NCI-H1436 (cell line): Measurements from ENCODE around the gene POLR2A.
"Not testable (repeated sequence)": the region's sequence is repeated elsewhere in the genome, so short reads cannot be mapped to it uniquely, and the experiment has no call there.

Experiments used
- DNase-seq: peaks from one replicate; lab custom pipeline; 2025; lab: John Stamatoyannopoulos, UW

POLR2A gene

DNA sequence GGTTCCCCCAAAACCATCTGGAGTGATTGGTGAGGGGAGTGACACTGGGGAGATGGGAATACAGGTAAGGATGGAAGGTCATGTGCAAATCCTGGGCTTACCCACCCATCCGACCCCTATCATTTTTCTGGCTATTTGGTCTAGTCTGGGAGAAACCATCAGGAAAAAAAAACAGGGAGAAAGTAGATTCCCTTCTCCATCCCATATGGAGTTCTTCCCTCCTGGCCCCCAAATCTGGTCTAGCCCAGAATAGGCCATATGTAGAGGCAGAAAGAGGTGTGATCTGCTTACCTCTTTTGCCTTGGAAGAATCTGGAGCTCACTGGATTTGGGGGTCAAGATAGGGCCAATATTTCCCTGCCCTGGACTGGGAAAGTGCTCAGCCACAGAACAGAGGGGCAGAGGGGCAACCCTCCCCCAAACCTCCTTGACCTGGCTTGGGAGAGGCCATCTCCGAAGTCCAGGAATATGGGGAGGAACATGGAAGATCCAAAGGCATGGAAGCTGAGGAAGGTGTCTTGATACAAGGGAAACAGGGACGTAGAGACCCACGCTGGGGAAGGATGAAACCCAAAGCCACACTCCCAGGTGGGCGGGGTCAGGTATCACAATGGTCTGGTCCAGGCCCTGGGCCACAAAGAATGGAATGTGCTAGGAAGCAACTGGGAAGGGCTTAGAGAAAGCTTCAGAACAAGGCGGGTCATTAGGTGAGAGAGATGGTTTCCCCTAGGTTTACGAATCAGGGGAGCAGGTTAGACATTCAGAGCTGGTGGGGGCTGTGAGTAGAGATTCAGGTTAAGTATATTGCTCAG lies 23.1 kb upstream of the POLR2A start:
- DNase-seq: no peak

DNA sequence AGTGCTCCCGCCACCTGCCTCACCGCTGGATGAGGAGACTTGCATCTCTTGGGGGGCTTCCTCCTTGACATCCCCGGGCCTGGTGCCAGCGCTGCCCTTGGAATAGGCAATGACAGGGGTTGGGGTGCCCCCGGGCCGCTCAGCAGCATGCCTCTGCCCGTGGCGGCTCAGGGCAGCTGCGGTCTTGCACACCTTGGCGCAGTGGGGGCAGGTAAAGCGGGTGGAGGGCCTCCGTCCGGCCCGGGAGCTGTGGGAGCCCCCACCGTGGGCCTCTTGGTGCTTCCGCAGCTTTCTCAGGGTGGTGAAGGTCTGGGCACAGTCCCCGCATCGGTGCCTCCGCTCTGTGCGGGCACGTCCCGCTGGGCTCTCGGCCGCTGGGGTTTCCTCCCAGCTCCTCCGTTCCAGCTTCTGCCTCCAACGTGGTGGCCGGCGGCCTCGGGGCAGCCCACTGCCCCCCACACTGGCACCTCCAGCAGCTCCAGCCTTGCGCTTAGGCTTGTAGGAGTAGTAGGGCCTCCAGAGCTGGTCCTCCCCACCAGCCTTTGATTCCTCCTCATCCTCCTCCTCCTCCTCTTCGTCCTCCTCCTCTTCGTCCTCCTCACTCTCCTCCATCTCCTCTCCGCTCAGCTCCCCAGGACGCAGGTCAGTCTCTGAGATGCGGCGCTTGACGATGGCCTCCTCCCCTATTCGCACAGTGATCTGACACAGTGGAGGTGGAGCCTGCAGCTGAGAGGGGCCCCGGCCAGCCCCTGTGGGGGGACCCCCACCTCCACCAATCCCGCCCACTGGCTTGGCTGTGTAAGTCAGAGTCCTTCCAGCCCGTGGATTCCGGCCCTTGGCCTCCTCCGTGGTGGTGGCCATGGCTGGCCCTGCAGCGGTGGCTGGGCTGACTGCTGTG lies 21.4 kb upstream of the POLR2A start:
- DNase-seq: no peak

DNA sequence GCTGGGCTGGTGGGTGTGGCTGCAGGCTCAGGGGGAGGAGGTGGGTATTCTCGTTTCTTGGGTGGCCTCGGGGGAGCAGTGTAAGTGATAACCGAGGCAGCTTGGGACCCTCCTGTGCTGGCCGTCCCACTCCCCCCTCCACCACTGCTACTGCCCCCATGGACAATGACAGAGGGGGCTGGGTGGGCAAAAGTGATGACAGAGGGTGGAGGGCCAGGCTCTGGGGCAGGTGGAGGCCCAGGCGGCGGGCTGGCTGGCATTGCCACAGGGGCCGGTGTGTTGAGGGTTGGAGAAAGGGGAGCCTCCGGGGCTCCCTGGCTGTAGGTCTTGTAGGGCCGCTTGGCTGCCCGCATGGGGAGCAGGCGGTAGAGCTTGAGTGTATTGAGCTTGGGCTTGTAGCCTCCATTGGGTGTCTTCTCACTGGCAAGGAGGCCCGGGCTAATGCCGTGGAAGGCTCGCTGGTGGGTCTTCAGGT lies 20.8 kb upstream of the POLR2A start:
- DNase-seq: no peak

DNA sequence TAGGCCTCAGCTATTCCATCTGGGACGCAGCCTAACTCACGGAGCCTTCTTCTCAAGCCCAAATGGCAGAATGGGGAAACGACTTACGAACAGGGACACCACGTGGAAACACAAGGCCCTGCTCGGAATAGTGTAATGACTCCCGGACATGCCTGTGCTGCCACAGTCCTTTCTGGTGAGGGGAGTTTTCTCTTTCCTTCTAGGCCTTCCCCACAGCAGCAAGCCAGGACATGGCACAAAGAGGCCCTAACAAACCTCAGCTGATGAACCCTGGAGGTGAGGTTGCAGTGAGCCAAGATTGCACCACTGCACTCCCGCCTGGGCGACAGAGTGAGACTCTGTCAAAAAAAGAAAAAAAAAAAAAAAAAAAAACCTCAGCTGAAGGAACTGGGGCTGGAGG lies 20.1 kb upstream of the POLR2A start:
- DNase-seq: no peak

DNA sequence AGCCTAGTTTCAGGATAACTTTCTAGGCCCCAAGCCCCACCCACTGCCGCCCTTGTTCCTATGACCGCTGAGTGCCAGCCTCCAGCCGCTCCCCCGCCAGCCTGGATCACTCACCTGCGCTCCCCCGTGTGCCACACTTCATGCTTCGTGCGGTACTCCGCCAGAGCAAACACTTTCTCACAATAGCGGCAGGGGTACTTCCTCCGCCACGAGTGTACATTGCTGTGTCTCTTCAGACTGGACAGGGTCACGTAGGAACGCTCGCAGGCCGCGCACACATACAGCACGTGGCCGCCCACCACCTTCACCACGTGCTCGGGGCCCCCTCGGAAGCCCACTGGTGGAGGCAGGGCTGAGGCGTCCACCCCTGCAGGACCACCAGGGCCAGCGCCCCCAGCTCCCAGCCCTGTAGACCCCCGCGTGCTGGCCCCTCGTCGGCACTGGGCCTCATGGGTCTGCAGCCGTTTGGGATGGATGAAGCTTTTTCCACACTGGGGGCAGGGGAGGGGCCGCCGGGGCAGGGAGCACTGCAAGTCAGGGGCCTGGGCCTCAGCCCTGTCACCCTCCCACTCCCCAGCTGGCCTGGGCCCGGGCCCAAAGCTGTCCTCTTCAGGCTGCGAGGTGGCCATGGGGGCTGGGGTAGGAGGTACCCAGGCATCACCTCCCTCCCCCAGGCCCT lies 18.4 kb upstream of the POLR2A start:
- DNase-seq: no peak

DNA sequence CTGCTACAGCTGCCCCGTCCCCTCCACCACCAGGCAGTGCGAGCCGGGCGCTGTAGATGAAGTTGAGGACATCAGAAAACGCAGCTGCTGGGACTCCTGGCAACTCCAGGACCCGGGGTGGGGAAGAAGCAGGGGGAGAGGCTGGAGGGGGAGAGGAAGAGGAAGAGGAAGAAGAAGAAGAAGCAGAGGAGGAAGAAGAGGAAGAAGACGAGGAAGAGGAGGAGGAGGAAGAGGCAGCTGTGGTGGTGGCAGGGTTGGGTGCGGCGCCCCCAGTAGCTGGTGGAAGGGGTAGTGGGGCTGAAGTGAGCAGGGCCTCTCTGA lies 17.9 kb upstream of the POLR2A start:
- no peak for DNase-seq

DNA sequence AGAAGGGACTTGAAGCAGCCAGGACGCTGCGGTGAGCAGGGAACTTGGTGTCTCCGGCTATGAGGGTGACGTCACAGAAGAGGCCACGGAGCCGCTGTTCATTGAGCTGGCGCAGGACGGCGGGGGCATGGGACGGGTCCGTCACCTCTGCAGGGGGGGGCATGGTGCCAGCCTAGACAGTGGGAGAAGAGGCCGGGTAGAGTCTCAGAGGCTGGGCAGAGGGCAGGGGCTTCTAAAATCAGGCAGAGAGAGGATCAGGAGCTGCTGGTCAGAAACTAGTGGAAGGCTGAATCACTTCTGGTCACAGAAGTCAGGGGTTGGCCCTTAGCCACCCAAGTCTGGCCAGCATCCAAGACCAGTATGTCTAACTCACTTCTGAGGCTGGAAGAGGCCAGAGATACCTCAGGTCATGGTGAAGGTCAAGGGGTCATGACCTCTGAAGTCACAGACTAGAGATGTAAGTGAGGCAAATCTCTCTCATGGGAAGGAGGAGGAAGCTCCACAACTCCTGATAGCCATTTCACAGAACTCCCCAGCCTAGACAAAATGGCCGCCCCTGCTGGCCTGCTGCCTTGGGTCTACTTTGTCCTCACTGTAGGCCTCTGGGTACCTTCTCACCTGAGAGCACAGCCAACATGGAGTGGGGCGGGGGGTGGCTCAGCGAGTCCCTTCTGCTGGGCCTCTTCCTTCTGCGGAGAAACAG lies 17.4 kb upstream of the POLR2A start:
- DNase-seq: no peak

DNA sequence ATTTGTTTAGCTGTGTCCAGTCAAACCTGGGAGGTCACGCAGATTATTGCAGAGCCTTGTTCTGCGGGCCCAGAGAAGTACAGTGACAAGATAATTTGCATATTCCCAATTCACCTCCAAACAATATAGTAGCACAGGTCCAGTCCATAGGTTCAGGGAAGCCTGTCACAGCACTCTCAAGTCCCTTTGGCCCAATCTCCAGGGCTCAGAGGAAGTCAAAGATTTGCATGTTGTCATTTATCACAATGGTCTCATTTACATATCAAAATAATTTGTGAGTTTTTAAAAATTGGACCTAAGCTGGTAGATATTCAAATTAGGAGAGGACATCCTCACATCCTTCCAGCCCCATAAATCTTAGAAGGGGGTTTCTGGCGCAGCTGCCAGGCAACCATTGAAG lies 16.7 kb upstream of the POLR2A start:
- DNase-seq: no peak

DNA sequence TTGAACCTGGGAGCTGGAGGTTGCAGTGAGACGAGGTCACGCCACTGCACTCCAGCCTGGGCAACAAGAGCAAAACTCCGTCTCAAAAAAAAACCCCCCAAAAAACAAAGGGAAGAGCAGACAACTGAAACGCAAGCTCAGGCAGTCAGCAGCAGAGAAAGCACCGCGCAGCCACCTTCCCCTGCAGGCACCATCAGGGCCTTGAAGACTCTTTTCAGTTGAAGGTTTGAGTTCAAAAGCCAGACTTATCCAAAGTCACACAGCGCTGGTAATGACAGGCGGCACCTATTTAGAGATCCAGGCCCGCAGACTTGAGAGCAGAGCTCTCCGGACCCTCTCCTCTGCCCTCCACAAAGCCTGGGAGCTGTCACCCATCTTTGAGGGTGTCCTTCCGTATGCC lies 15.9 kb upstream of the POLR2A start:
- no peak for DNase-seq

DNA sequence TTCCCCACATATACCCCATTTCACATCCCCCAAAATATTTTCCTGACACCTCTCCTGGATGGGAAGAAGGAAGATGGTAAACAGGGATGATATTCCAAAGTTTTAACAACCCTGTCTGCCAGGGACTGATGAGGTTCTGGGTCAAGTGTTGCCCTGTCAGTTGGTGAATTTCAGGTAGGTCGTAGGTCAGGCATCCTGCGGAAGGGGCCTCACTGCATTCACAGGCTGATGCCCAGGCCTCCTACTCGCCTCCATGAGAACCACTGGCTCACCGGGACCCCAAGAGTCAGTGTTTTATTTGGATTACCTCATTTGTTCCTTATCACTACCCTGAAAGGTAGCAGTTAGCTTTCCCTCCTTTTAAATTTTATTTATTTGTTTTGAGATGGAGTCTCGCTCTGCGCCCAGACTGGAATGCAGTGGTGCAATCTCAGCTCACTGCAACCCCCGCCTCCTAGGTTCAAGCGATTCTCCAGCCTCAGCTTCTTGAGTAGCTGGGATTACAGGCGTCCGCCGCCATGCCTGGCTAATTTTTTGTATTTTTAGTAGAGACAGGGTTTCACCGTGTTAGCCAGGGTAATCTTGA lies 15.3 kb upstream of the POLR2A start:
- no peak for DNase-seq

DNA sequence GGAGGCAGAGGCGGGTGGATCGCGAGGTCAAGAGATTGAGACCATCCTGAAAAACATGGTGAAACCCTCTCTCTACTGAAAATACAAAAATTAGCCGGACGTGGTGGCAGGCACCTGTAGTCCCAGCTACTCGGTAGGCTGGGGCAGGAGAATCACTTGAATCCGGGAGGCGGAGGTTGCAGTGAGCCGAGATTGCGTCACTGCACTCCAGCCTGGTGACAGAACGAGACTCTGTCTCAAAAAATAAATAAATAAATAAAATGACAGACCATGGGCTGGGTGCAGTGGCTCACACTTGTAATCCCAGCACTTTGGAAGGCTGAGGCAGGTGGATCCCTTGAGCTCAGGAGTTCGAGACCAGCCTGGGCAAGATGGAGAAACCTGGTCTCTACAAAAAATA lies 14.3 kb upstream of the POLR2A start:
- not testable (repeated sequence) for DNase-seq

DNA sequence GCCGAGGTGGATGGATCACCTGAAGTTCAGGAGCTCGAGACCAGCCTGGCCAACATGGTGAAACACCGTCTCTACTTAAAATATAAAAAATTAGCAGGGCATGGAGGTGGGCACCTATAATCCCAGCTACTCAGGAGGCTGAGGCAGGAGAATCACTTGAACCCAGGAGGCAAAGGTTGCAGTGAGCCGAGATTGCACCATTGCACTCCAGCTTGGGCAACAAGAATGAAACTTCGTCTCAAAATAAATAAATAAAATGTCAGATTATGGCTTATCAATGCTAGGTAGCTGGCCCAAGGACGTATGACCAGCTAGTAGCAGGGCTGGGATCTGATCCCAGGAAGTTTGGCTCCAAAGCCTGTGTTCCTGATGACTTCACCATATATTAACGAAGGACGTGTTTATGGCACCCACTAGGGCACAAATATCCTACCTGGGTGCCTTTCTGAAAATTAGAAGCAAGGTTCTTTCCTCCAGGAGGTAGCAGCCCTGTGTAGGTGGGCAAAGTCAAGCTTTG lies 13.7 kb upstream of the POLR2A start:
- DNase-seq: not testable (repeated sequence)

DNA sequence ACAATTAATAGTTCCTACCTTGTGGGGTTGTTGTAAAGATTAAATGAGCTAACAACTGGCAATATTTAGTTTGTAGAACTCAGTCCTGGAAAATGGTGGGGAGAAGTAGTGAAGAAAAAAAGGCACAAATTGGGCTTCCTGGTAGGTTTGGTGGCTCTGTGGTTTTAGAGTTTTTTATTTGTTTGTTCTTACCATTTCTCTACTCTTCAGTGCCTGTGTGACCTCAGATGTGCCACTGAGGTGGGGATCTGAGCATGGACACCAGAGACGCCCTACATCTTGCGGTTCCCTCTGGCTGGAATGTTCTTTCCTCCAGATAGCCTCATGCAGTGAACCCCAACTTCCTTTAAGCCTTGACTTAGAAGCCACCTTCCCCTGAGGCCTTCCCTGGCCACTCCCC lies 12.4 kb upstream of the POLR2A start:
- DNase-seq: no peak

DNA sequence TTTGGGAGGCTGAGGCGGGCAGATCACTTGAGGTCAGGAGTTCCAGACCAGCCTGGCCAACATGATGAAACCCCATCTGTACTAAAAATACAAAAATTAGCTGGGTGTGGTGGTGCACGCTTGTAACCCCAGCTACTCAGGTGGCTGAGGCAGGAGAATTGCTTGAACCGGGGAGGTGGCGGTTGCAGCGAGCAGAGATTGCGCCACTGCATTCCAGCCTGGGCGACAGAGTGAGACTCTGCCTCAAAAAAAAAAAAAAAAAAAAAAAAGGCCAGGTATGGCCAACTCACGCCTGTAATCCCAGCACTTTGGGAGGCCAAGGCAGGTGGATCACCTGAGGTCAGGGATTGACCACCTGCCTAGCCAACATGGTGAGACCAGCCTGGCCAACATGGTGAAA lies 9.4 kb upstream of the POLR2A start:
- not testable (repeated sequence) for DNase-seq

DNA sequence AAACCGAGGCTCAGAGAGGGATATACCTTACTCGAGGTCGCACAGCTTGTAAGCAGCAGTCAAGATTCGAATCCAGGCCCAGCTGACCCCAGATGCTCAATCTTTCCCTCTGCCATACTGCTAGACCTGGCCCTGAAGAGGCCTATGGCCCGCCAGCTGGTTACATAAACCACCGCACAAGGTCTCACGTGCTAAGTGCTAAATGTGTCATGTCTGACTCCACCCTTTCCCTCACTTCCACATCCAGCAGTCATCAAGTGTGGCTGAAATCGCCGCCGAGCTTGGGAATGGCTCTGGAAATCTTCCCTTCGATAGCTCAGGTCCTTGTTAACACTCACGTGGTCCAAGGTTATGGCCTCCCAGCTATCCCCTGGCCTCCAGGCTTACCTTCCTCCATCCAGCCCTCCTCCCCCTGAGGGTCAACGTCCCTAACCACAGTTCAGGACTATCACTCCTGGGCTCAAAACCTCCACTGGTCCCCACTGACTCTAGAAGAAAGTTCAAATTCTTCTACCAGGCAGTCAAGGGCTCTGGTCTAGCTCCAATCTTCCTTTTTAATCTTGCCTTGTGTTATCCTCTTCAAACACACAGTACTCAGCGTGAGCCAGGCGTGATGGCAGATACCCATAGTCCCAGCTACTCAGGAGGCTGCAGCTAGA lies 8.3 kb upstream of the POLR2A start:
- no peak for DNase-seq

DNA sequence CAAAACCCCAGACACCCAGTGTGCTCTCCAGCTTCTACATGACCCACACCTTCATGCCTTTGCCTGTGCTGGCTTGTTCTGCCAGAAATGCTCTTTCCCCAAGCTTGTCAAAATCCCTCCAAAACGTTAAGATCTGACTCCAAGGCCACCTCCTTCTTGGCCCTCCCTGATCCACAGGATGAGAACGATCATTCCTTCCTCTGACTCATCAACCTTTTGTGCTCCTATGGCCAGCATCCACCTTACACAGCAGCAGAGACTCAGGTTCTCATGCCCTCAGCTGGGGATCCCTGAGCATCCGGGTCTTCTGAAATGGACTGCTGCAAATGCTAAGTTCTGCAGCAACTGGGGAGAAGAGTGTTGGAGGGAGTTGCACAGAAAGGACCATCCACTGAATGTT lies 7.7 kb upstream of the POLR2A start:
- DNase-seq: no peak

DNA sequence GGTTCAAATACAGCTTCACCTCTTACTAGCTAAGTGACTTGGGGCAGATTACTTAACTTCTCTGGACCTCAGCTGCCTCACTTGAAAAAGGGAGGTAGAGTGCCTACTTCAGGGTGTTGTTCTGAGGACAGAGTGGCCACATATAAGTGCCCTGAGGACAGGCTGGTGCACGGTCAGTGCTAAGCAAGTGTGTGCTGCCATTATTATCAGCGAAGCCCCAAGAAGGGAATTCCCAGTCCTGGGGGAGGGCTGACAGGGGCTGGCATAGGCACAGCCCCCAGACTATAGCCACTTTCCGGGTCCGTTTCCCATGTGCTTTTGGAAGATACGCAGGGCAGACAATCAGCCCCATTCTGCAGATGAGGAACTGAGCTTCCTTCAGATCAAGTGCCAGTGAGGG lies 7.2 kb upstream of the POLR2A start:
- no peak for DNase-seq

DNA sequence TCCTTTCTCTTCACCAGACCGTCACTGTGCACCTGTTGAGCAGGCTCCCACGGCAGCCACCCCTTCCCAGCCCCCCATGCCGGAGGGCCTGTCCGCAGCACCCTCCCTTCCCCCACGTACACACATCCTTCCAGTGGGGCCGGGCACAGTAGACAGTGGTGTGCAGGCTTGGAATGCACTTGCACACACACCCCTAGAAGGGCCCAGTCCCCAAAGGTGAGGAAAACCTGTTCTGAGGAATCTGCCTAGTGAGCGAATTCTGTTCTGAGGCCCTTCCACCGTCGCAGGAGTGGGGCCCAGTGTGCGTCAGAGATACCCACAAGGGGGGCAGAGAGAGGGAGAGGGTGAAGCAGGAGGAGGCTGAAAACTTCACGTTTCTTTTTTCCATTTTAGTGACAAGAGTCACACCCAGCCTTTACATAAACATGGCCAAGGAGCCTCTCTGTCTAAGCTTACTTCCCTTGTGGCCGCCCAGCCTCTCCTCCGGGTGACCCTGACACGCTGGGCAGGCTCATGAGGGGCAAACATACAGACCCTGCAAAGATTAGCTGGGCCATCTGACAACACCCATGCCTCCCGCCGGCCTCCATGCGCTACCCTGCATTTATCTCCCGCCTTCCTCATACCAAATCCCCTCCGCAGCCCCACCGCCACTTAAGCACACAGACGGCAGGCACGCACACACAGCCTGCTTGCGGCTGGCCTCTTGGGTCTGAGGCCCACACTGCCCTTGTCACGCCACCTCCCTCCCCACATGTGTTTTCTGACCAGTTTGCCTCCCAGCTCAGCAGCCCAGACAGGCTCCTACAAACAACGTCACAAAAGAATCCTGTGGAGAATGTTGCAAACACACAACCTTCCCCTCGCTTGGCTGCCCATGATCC lies 6.5 kb upstream of the POLR2A start:
- no peak for DNase-seq

DNA sequence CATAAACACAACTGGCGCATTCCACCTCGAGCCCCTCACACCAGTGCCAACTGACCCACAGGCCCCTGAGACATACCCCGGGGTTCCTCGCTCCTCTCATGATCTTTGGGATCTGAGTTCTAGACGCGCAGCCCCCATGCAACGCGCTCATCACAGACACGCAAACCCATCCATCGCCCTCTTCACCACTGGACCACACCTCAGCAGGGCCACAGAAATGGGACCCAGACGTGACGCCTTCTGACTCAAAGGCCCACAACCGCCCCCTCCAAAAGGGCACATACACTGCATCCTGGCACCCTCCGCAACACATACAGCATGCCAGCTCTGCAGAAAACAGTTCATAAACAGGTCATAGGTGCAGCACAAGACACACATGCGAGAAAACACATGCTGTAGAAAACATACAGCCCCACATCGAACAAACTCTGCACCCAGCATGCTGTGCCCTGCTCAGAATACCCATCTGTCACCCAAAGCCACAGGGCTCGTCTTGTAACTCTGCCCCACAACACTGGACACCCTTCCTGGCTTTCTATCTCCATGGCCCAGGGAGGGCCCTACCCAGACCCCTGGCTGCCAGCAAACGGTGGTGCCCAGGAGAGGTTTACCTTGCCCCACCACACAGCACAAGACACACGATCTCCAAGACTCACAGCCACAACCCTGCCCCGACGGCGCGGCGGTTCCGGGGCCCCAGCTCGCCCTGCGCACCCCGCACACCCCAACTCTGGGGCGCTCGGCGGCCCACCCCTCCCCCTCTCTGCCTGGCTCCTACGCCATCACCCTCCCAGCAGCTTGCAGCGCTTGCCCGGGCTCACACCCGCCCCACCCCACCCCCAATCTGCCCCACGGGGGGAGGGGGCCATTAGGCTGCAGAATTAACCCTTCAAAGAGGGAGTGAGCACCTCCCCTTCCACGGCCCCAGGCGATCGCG lies 5.6 kb upstream of the POLR2A start:
- DNase-seq: peak; percentile 27
